A549 (cell line): ENCODE measurements around the gene GRID1. TPM values are rescaled to one million over a fixed set of nuclear protein-coding genes. Genes with fewer than 3 reads are reported as not detected.

ENCODE experiments used
- ATAC-seq, 2 experiments: fragments of 200-7000 bp in 1 of 2; fragments of >200 bp in 1 of 2; cut with Nextera tagmentation in 1 of 2; cut with Tn5 transposase in 1 of 2; 3 replicates each; pipeline versions ENCODE4 v1.8.0 to v1.9.1; 2018 to 2020; ENCODE audit warnings: mild to moderate bottlenecking in 1 of 2, moderate library complexity in 1 of 2
- CTCF ChIA-PET: fragments of 300-600 bp; sonication (Branson Sonifier 250); formaldehyde crosslinking; extraction: SDS; loops from one replicate; lab custom pipeline; 2021; ENCODE audit warnings: antibody characterized with exemption, inconsistent platforms; lab: Yijun Ruan, JAX
- POLR2A ChIA-PET: fragments of 350-600 bp; formaldehyde crosslinking; extraction: SDS; loops from one replicate; lab custom pipeline; 2021; ENCODE audit warnings: antibody characterized with exemption, inconsistent platforms; lab: Yijun Ruan, JAX
- DNase-seq, 2 experiments: peaks; one replicate each; pipeline versions ENCODE4 v3.0.0 to v3.0.0-alpha.2; 2011 to 2016; ENCODE audit warnings: low read depth in 1 of 2, low spot score in 1 of 2
- FAIRE-seq: peaks from 2 replicates; lab custom pipeline; 2011; peaks lifted over from hg19 to GRCh38; lab: Jason Lieb, UNC
- H3K27ac ChIP-seq, 2 experiments: fragments of >200 bp; sonication (Bioruptor Twin); formaldehyde crosslinking; 3 replicates each; pipeline ENCODE4 v1.5.1; 2016 to 2017
- H3K4me1 ChIP-seq: fragments of >200 bp; sonication (Bioruptor Twin); formaldehyde crosslinking; 3 replicates; pipeline ENCODE4 v1.6.1; 2016
- H3K4me2 ChIP-seq: fragments of >200 bp; sonication (Bioruptor Twin); formaldehyde crosslinking; 3 replicates; pipeline ENCODE4 v1.6.1; 2016
- H3K4me3 ChIP-seq: fragments of >200 bp; sonication (Bioruptor Twin); formaldehyde crosslinking; 3 replicates; pipeline ENCODE4 v1.5.1; 2016
- H3K9me3 ChIP-seq: fragments of >200 bp; sonication (Bioruptor Twin); formaldehyde crosslinking; 3 replicates; pipeline ENCODE4 v1.6.1; 2016
- BHLHE40 ChIP-seq: IDR thresholded peaks from 2 replicates; pipeline ENCODE4 v1.6.1; 2012; ENCODE audit warnings: low read depth, low read length, inconsistent platforms
- CBX2 ChIP-seq: fragments of 200-600 bp; sonication (generic); IDR thresholded peaks from 2 replicates; pipeline ENCODE4 v1.6.1; 2016; ENCODE audit warnings: low read depth, mild to moderate bottlenecking, borderline replicate concordance
- CBX8 ChIP-seq: fragments of 200-600 bp; sonication (generic); IDR thresholded peaks from 2 replicates; pipeline ENCODE4 v1.6.1; 2016
- EHMT2 ChIP-seq: fragments of 200-600 bp; sonication (generic); IDR thresholded peaks from 2 replicates; pipeline ENCODE4 v1.6.1; 2016; ENCODE audit warnings: antibody characterized with exemption, low read depth, mild to moderate bottlenecking, moderate library complexity
- EP300 ChIP-seq, 2 experiments: fragments of >200 bp; sonication (Bioruptor Twin); formaldehyde crosslinking; IDR thresholded peaks; 2 replicates in 1 of 2; 3 replicates in 1 of 2; pipeline ENCODE4 v1.6.1; 2016 to 2017
- FOSB ChIP-seq: fragments of 250-450 bp; sonication (Bioruptor Pico); IDR thresholded peaks from 2 replicates; pipeline ENCODE4 v1.5.0; 2020; ENCODE audit warnings: mild to moderate bottlenecking, moderate library complexity
- FOSL2 ChIP-seq, 2 experiments: fragments of 450-650 bp in 1 of 2; fragments of >200 bp in 1 of 2; sonication (Bioruptor Twin) in 1 of 2; formaldehyde crosslinking; IDR thresholded peaks; 2 replicates each; pipeline versions ENCODE4 v1.5.0 to v1.6.1; 2016 to 2020; ENCODE audit warnings: mild to moderate bottlenecking in 1 of 2, moderate library complexity in 1 of 2
- FOXS1 ChIP-seq: fragments of 250-450 bp; sonication (Bioruptor Pico); IDR thresholded peaks from 2 replicates; pipeline ENCODE4 v1.5.0; 2020; ENCODE audit warnings: mild to moderate bottlenecking, moderate library complexity
- HDAC2 ChIP-seq: fragments of 200-600 bp; sonication (generic); IDR thresholded peaks from 2 replicates; pipeline ENCODE4 v1.6.1; 2016
- HEYL ChIP-seq: fragments of 250-450 bp; sonication (Bioruptor Pico); IDR thresholded peaks from 2 replicates; pipeline ENCODE4 v1.8.0; 2021; ENCODE audit warnings: mild to moderate bottlenecking, moderate library complexity
- HMGXB4 ChIP-seq: fragments of 250-450 bp; sonication (Bioruptor Pico); IDR thresholded peaks from 2 replicates; pipeline ENCODE4 v1.5.0; 2021; ENCODE audit warnings: mild to moderate bottlenecking, moderate library complexity, borderline replicate concordance
- HOXB13 ChIP-seq: fragments of 250-450 bp; sonication (Bioruptor Pico); IDR thresholded peaks from 2 replicates; pipeline ENCODE4 v1.5.0; 2020; ENCODE audit warnings: low read depth, mild to moderate bottlenecking, moderate library complexity
- HOXB5 ChIP-seq: fragments of 250-450 bp; sonication (Bioruptor Pico); IDR thresholded peaks from 2 replicates; pipeline ENCODE4 v1.5.0; 2020; ENCODE audit warnings: mild to moderate bottlenecking, moderate library complexity
- JUN ChIP-seq, 2 experiments: fragments of >200 bp; sonication (Bioruptor Twin); formaldehyde crosslinking; IDR thresholded peaks; 2 replicates in 1 of 2; 3 replicates in 1 of 2; pipeline ENCODE4 v1.6.1; 2016 to 2017
- JUNB ChIP-seq: fragments of >200 bp; sonication (Bioruptor Twin); formaldehyde crosslinking; IDR thresholded peaks from 2 replicates; pipeline ENCODE4 v1.6.1; 2016
- KDM1A ChIP-seq: fragments of 200-600 bp; sonication (generic); IDR thresholded peaks from 2 replicates; pipeline ENCODE4 v1.6.1; 2016; ENCODE audit warnings: low read depth, mild to moderate bottlenecking
- POLR2AphosphoS2 ChIP-seq: conservative IDR thresholded peaks from 2 replicates; pipeline ENCODE4 v1.6.1; 2012; ENCODE audit warnings: low read length, improper control_type of control experiment, inconsistent platforms
- RAD21 ChIP-seq, 2 experiments: fragments of >200 bp in 1 of 2; sonication (Bioruptor Twin) in 1 of 2; formaldehyde crosslinking in 1 of 2; IDR thresholded peaks in 1 of 2; conservative IDR thresholded peaks in 1 of 2; 2 replicates in 1 of 2; 3 replicates in 1 of 2; pipeline ENCODE4 v1.6.1; 2012 to 2018; ENCODE audit warnings: inconsistent platforms in 1 of 2
- RFX5 ChIP-seq: fragments of 450-650 bp; IDR thresholded peaks from 2 replicates; pipeline ENCODE4 v1.7.1; 2014; ENCODE audit warnings: antibody characterized with exemption, mild to moderate bottlenecking, moderate library complexity
- RNF2 ChIP-seq: fragments of 200-600 bp; sonication (generic); IDR thresholded peaks from 2 replicates; pipeline ENCODE4 v1.6.1; 2016; ENCODE audit warnings: low read depth, mild to moderate bottlenecking, antibody characterized with exemption, moderate library complexity, borderline replicate concordance
- TFCP2L1 ChIP-seq: fragments of 250-450 bp; sonication (Bioruptor Pico); IDR thresholded peaks from 2 replicates; pipeline ENCODE4 v1.5.0; 2021; ENCODE audit warnings: mild to moderate bottlenecking
- USF2 ChIP-seq: fragments of 450-650 bp; IDR thresholded peaks from 2 replicates; pipeline ENCODE4 v1.6.1; 2014; ENCODE audit warnings: antibody characterized with exemption
- ZC3H11A ChIP-seq: fragments of 450-650 bp; IDR thresholded peaks from 2 replicates; pipeline ENCODE4 v1.6.1; 2014; ENCODE audit warnings: antibody characterized with exemption, mild to moderate bottlenecking
- ZNF302 ChIP-seq: fragments of 250-450 bp; sonication (Bioruptor Pico); IDR thresholded peaks from 2 replicates; pipeline ENCODE4 v1.9.0; 2021; ENCODE audit warnings: inconsistent platforms, mild to moderate bottlenecking, moderate library complexity
- WGBS: methylation state at CpG from one replicate; pipeline ENCODE4 v1.1.6; 2017; ENCODE audit errors: missing lambda C conversion rate; 5-methylcytosine and 5-hydroxymethylcytosine counted together
- polyA plus RNA-seq, 4 experiments: library from polyadenylated mRNA; depleted of rRNA in 3 of 4; stranded (reverse); fragments of >200 nt; fragmentation: RNase III in 1 of 4; extraction: RNeasy Plus Mini Kit Qiagen cat#74134 plus additional on column Dnase treatment in 1 of 4; gene quantifications; 2 replicates in 3 of 4; 3 replicates in 1 of 4; pipeline ENCODE4 v1.2.3, GENCODE V29; 2011 to 2017
- TF ChIP-seq, protein P1 (sequence below): fragments of 250-450 bp; sonication (Bioruptor Pico); IDR thresholded peaks from 2 replicates; pipeline ENCODE4 v1.5.0; 2020; ENCODE audit warnings: low read depth, mild to moderate bottlenecking, moderate library complexity
- TF ChIP-seq, protein P2 (sequence below): fragments of >200 bp; sonication (Bioruptor Twin); formaldehyde crosslinking; IDR thresholded peaks from 3 replicates; pipeline ENCODE4 v1.6.1; 2016
- TF ChIP-seq, protein P3 (sequence below): fragments of 200-600 bp; sonication (generic); IDR thresholded peaks from 2 replicates; pipeline ENCODE4 v1.6.1; 2016; ENCODE audit warnings: antibody characterized with exemption, mild to moderate bottlenecking, moderate library complexity

Gene GRID1
- polyA plus RNA-seq, 2 of the 4 experiments (the other 2 are of a cell fraction) = 0.14 to 0.30 TPM

GRCh38 chr10:85861513-85862197 is 504.9 kb downstream of the GRID1 start:
- no peak for TF ChIP-seq RNF2
- no peak for TF ChIP-seq CBX8
- TF ChIP-seq, protein P1, sequence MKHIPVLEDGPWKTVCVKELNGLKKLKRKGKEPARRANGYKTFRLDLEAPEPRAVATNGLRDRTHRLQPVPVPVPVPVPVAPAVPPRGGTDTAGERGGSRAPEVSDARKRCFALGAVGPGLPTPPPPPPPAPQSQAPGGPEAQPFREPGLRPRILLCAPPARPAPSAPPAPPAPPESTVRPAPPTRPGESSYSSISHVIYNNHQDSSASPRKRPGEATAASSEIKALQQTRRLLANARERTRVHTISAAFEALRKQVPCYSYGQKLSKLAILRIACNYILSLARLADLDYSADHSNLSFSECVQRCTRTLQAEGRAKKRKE (CRISPR knock-in tag) = no peak
- TF ChIP-seq, protein P2, sequence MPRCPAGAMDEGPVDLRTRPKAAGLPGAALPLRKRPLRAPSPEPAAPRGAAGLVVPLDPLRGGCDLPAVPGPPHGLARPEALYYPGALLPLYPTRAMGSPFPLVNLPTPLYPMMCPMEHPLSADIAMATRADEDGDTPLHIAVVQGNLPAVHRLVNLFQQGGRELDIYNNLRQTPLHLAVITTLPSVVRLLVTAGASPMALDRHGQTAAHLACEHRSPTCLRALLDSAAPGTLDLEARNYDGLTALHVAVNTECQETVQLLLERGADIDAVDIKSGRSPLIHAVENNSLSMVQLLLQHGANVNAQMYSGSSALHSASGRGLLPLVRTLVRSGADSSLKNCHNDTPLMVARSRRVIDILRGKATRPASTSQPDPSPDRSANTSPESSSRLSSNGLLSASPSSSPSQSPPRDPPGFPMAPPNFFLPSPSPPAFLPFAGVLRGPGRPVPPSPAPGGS = no peak
- TF ChIP-seq EP300 (IDR thresholded peaks at IDR 0.05) = no peak
- TF ChIP-seq CBX2 = no peak
- no peak for TF ChIP-seq KDM1A
- TF ChIP-seq JUNB = no peak
- no peak for TF ChIP-seq FOSL2 (IDR thresholded peaks at IDR 0.05)
- TF ChIP-seq FOSL2 (CRISPR knock-in tag; IDR thresholded peaks at IDR 0.05) = no peak
- no peak for TF ChIP-seq BHLHE40
- no peak for TF ChIP-seq HDAC2
- no peak for TF ChIP-seq POLR2AphosphoS2
- TF ChIP-seq, protein P3, sequence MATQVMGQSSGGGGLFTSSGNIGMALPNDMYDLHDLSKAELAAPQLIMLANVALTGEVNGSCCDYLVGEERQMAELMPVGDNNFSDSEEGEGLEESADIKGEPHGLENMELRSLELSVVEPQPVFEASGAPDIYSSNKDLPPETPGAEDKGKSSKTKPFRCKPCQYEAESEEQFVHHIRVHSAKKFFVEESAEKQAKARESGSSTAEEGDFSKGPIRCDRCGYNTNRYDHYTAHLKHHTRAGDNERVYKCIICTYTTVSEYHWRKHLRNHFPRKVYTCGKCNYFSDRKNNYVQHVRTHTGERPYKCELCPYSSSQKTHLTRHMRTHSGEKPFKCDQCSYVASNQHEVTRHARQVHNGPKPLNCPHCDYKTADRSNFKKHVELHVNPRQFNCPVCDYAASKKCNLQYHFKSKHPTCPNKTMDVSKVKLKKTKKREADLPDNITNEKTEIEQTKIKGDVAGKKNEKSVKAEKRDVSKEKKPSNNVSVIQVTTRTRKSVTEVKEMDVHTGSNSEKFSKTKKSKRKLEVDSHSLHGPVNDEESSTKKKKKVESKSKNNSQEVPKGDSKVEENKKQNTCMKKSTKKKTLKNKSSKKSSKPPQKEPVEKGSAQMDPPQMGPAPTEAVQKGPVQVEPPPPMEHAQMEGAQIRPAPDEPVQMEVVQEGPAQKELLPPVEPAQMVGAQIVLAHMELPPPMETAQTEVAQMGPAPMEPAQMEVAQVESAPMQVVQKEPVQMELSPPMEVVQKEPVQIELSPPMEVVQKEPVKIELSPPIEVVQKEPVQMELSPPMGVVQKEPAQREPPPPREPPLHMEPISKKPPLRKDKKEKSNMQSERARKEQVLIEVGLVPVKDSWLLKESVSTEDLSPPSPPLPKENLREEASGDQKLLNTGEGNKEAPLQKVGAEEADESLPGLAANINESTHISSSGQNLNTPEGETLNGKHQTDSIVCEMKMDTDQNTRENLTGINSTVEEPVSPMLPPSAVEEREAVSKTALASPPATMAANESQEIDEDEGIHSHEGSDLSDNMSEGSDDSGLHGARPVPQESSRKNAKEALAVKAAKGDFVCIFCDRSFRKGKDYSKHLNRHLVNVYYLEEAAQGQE = no peak
- TF ChIP-seq USF2 = no peak
- no peak for TF ChIP-seq ZNF302 (CRISPR knock-in tag)
- no peak for TF ChIP-seq ZC3H11A
- no peak for TF ChIP-seq JUN (IDR thresholded peaks at IDR 0.05)
- Histone ChIP-seq H3K27ac (no peak overlapping the region), H3K4me3 (no peak overlapping the region), H3K9me3 (no peaks in the 10 kb centered on the region), H3K4me2 (no peak overlapping the region), H3K4me1 (no peaks in the 10 kb centered on the region)
- FAIRE-seq (no peak), DNase-seq (no peak), ATAC-seq (no peak; a peak in 1 of 6 replicates)
- WGBS = 9% methylated on average over 3 of the region's 3 CpGs
- POLR2A ChIA-PET = no interaction called here
- CTCF ChIA-PET = interaction anchor here (1.7 kb wide), 1 partner anchor 13 kb away, joined by 3 read pairs; no protein-coding TSS in a partner anchor

- no peak for DNase-seq
- POLR2A ChIA-PET = no interaction called here
- ATAC-seq = no peak
- FAIRE-seq = no peak
- Histone ChIP-seq H3K9me3 (no peaks in the 10 kb centered on the region), H3K27ac (no peak overlapping the region), H3K4me1 (no peaks in the 10 kb centered on the region), H3K4me3 (no peak overlapping the region), H3K4me2 (no peak overlapping the region)
- CTCF ChIA-PET = interaction anchor here (0.7 kb wide), 1 partner anchor 279 kb away, joined by 3 read pairs; no protein-coding TSS in a partner anchor
- WGBS = 0% methylated on average over 2 of the region's 2 CpGs
- TF ChIP-seq TFCP2L1 (CRISPR knock-in tag) (no peak), FOSB (CRISPR knock-in tag) (no peak), HMGXB4 (CRISPR knock-in tag) (no peak), RNF2 (no peak), ZNF302 (CRISPR knock-in tag) (no peak), HOXB13 (no peak), FOXS1 (CRISPR knock-in tag) (no peak), HEYL (CRISPR knock-in tag) (no peak), RAD21 (conservative IDR thresholded peaks at IDR 0.05 in 1 of 2, IDR thresholded peaks at IDR 0.05 in 1 of 2) (no peak), HOXB5 (CRISPR knock-in tag) (no peak), BHLHE40 (no peak), EHMT2 (no peak), KDM1A (no peak), CBX8 (no peak), RFX5 (no peak)
- TF ChIP-seq, protein P2 = no peak
These were observed 506.7 kb downstream of the GRID1 start for GRCh38 chr10:85859859-85860258.
